ENCODE measurements around the gene CXorf58.

The CXorf58 gene

GRCh38 chrX:23896981-23897380 is 10.8 kb upstream of the CXorf58 start:
- peak overlapping the region in 1 of 11 experiments; percentile 63; a peak in 2 of 22 replicates for H3K27ac ChIP-seq

GRCh38 chrX:23898412-23898959 is 9.3 kb upstream of the CXorf58 start:
- Histone ChIP-seq H3K4me2 (peak overlapping the region in 4 of 11 experiments; percentile 5 to 79 (median 74); a peak in 7 of 22 replicates), H3K27me3 (no peaks in the 10 kb centered on the region), H3K36me3 (no peaks in the 10 kb centered on the region), H3K4me1 (peaks cover 12 to 73% (median 26%) of the 10 kb centered on the region in 10 experiments; a peak in 19 of 20 replicates), H3K27ac (peak overlapping the region in 4 of 11 experiments; percentile 22 to 63 (median 42); a peak in 8 of 22 replicates), H3K4me3 (no peak overlapping the region), H4K20me1 (no peaks in the 10 kb centered on the region), H3K9me3 (replicated peaks in 1 of 11) (no peaks in the 10 kb centered on the region), H3K9ac (peak overlapping the region in 2 of 11 experiments; percentile 29 to 47; a peak in 4 of 22 replicates)
- TF ChIP-seq Cebpa-rat (IDR thresholded peaks at IDR 0.05), result no peak

More at GRCh38 chrX:23896981-23897380, 10.8 kb upstream of the CXorf58 start:
- Histone ChIP-seq H3K27me3 (no peaks in the 10 kb centered on the region), H3K4me3 (no peak overlapping the region), H3K9ac (no peak overlapping the region), H3K9me3 (replicated peaks in 1 of 11) (no peaks in the 10 kb centered on the region), H3K4me2 (peak overlapping the region in 3 of 11 experiments; percentile 72 to 79 (median 75); a peak in 3 of 22 replicates), H3K36me3 (no peaks in the 10 kb centered on the region), H4K20me1 (no peaks in the 10 kb centered on the region), H3K4me1 (peaks cover 12 to 69% (median 22%) of the 10 kb centered on the region in 10 experiments; a peak in 19 of 20 replicates)
- no peak for TF ChIP-seq Cebpa-rat (IDR thresholded peaks at IDR 0.05)

DNA sequence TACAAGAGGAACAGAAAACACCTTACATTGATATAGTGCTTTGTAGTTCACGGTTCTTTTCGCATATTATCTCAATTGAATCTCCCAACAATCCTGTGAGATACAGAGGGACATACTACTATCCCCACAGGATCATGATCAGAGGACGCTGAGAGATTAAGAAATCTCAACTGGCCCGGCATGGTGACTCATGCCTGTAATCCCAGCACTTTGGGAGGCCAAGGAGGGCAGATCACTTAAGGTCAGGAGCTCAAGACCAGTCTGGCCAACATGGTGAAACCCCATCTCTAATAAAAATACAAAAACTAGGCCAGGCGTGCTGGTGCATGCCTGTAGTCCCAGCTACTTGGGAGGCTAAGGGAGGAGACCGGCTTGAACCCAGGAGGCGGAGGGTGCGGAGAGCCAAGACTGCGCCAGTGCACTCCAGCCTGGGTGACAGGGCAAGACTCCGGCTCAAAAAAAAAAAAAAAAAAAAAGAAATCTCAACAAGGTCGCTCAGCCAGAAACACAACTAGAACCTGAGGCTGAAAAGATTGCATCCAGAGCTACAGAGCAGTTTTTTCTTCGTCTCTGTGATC is 7.5 kb upstream of the CXorf58 start:
- no peak for TF ChIP-seq Cebpa-rat (IDR thresholded peaks at IDR 0.05)
- Histone ChIP-seq H3K9me3 (replicated peaks in 1 of 11) (no peaks in the 10 kb centered on the region), H3K4me1 (peaks cover 12 to 71% (median 26%) of the 10 kb centered on the region in 10 experiments; a peak in 19 of 20 replicates), H3K9ac (peak overlapping the region in 5 of 11 experiments; percentile 5 to 55 (median 27); a peak in 4 of 22 replicates), H3K27ac (peak overlapping the region; percentile 2 to 72 (median 59); a peak in 15 of 22 replicates), H3K36me3 (no peaks in the 10 kb centered on the region), H3K4me2 (peak overlapping the region in 8 of 11 experiments; percentile 24 to 79 (median 70); a peak in 15 of 22 replicates), H3K27me3 (no peaks in the 10 kb centered on the region), H4K20me1 (no peaks in the 10 kb centered on the region), H3K4me3 (no peak overlapping the region; a peak in 1 of 20 replicates)

- Histone ChIP-seq H3K27me3 (no peaks in the 10 kb centered on the region), H3K9ac (peak overlapping the region in 9 of 11 experiments; percentile 12 to 55 (median 32); a peak in 13 of 22 replicates), H3K36me3 (no peaks in the 10 kb centered on the region), H3K27ac (peak overlapping the region; percentile 33 to 72 (median 60); a peak in 20 of 22 replicates), H3K4me2 (peak overlapping the region; percentile 8 to 79 (median 69); a peak in 20 of 22 replicates), H3K9me3 (replicated peaks in 1 of 11) (no peaks in the 10 kb centered on the region), H3K4me1 (peaks cover 12 to 66% (median 28%) of the 10 kb centered on the region in 10 experiments; a peak in 19 of 20 replicates), H3K4me3 (no peak overlapping the region; a peak in 1 of 20 replicates), H4K20me1 (no peaks in the 10 kb centered on the region)
- TF ChIP-seq Cebpa-rat (IDR thresholded peaks at IDR 0.05), result peak in 2 of 11 experiments; percentile 21 to 37; a peak in 2 of 22 replicates
Observed at GRCh38 chrX:23901060-23901459, 6.7 kb upstream of the CXorf58 start.

DNA sequence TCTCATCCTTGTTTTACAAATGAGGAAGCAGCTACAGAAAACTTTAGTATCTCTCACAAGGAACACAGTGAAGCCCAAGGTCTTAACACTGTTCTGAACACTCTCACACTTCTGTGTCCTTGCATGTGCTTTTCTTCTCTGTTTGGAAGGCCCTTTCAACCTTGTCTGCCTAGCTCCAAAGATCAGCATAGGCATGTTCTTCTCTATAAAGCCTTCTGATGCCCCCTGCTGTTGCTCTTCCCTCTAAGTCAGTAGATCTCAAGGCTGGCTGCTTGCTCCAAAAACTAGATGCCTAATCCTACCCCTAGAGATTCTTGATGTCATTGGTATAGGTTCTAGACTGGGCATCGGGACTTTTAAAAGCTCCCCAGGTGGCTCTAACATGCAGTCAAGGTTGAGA is 6.0 kb upstream of the CXorf58 start:
- no peaks in the 10 kb centered on the region for H4K20me1 ChIP-seq
- H3K4me1 ChIP-seq, result peaks cover 12 to 68% (median 32%) of the 10 kb centered on the region in 10 experiments; a peak in 19 of 20 replicates
- H3K27ac ChIP-seq, result peak overlapping the region; percentile 33 to 72 (median 60); a peak in 20 of 22 replicates
- peak overlapping the region in 9 of 11 experiments; percentile 12 to 55 (median 32); a peak in 13 of 22 replicates for H3K9ac ChIP-seq
- H3K9me3 ChIP-seq (replicated peaks in 1 of 11), result no peaks in the 10 kb centered on the region
- H3K4me3 ChIP-seq, result no peak overlapping the region
- no peaks in the 10 kb centered on the region for H3K27me3 ChIP-seq
- H3K4me2 ChIP-seq, result peak overlapping the region; percentile 8 to 81 (median 69); a peak in 19 of 22 replicates
- H3K36me3 ChIP-seq, result no peaks in the 10 kb centered on the region
- TF ChIP-seq Cebpa-rat (IDR thresholded peaks at IDR 0.05), result no peak

GRCh38 chrX:23902419-23902818 is 5.4 kb upstream of the CXorf58 start:
- TF ChIP-seq Cebpa-rat (IDR thresholded peaks at IDR 0.05), result no peak
- Histone ChIP-seq H3K9ac (peak overlapping the region in 2 of 11 experiments; percentile 47 to 55; a peak in 2 of 22 replicates), H3K4me3 (no peak overlapping the region), H3K27me3 (no peaks in the 10 kb centered on the region), H3K9me3 (replicated peaks in 1 of 11) (no peaks in the 10 kb centered on the region), H3K27ac (peak overlapping the region in 5 of 11 experiments; percentile 33 to 71 (median 60); a peak in 3 of 22 replicates), H3K4me2 (peak overlapping the region in 8 of 11 experiments; percentile 10 to 81 (median 52); a peak in 13 of 22 replicates), H4K20me1 (no peaks in the 10 kb centered on the region), H3K36me3 (no peaks in the 10 kb centered on the region), H3K4me1 (peaks cover 12 to 62% (median 32%) of the 10 kb centered on the region in 10 experiments; a peak in 19 of 20 replicates)

DNA sequence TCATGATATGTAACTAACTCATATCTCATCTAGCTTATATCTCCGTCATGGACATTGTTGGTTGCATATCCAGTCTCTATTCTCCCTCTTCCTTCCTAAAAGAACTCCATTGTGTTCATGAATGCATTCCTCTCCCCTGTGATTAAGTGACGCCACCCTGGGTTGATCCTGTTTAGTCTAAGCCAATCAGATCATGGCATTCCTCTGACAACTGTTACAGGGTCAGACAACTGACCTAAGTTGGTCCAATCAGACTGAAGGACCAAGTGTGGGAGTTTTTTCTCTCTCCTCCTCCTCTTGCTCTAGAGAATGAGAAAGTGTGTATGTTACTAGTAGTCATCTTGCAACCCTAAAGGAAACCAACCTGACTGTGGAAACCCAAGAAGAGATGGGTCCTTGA is 3.7 kb upstream of the CXorf58 start:
- TF ChIP-seq Cebpa-rat (IDR thresholded peaks at IDR 0.05), result no peak
- Histone ChIP-seq H3K9ac (no peak overlapping the region), H3K9me3 (replicated peaks in 1 of 11) (no peaks in the 10 kb centered on the region), H3K4me2 (no peak overlapping the region), H3K36me3 (no peaks in the 10 kb centered on the region), H3K27me3 (no peaks in the 10 kb centered on the region), H3K4me1 (peaks cover 12 to 45% (median 32%) of the 10 kb centered on the region in 10 experiments; a peak in 19 of 20 replicates), H4K20me1 (no peaks in the 10 kb centered on the region), H3K4me3 (no peak overlapping the region), H3K27ac (no peak overlapping the region)

- Histone ChIP-seq H3K4me2 (peak overlapping the region; percentile 39 to 76 (median 67)), H3K4me1 (peaks cover 0 to 29% (median 17%) of the 10 kb centered on the region in 10 experiments; a peak in 16 of 20 replicates), H3K27me3 (no peaks in the 10 kb centered on the region), H3K4me3 (peak overlapping the region; percentile 55 to 74 (median 68)), H3K36me3 (no peaks in the 10 kb centered on the region), H3K9ac (peak overlapping the region; percentile 75 to 84 (median 82)), H3K9me3 (replicated peaks in 1 of 11) (no peaks in the 10 kb centered on the region), H3K27ac (peak overlapping the region; percentile 65 to 85 (median 77); a peak in 21 of 22 replicates), H4K20me1 (no peaks in the 10 kb centered on the region)
- TF ChIP-seq Cebpa-rat (IDR thresholded peaks at IDR 0.05), result no peak
Observed at GRCh38 chrX:23907111-23907497, 702 bp upstream of the CXorf58 start.

All from BLaER1 treated with 17β-estradiol and CSF1 and Interleukin-3, amounts not matched to agents 10 nM and 100 nM (cell line).